Nephron (organoid): Measurements from ENCODE around the gene RAPGEFL1.
A peak's percentile ranks its signal among the peaks of the same experiment; 100 is the strongest.

Experiments used
- H3K27ac Mint-ChIP-seq, 3 experiments: 2 replicates each; pipeline ENCODE4 v1.8.0; 2020; ENCODE audit warnings: mixed read lengths in 3 of 3, mild to moderate bottlenecking in 2 of 3, moderate library complexity in 1 of 3
- H3K27me3 Mint-ChIP-seq: 2 replicates; pipeline ENCODE4 v1.8.0; 2021; ENCODE audit warnings: low read depth, mild to moderate bottlenecking, moderate library complexity, mixed read lengths
- H3K36me3 Mint-ChIP-seq: 2 replicates; pipeline ENCODE4 v1.8.0; 2020; ENCODE audit warnings: low read depth, mixed read lengths
- H3K4me1 Mint-ChIP-seq: 2 replicates; pipeline ENCODE4 v1.8.0; 2020; ENCODE audit warnings: mixed read lengths
- H3K4me3 Mint-ChIP-seq, 3 experiments: 2 replicates each; pipeline ENCODE4 v1.8.0; 2020; ENCODE audit warnings: mild to moderate bottlenecking in 3 of 3, mixed read lengths in 3 of 3, moderate library complexity in 2 of 3
- H3K9me3 Mint-ChIP-seq: 2 replicates; pipeline ENCODE4 v1.8.0; 2020; ENCODE audit warnings: mixed read lengths
- TF ChIP-seq, protein P1 (sequence below), 3 experiments: fragments of 200-600 bp; sonication (generic); IDR thresholded peaks; one replicate each; pipeline ENCODE4 v1.5.0; 2021; ENCODE audit warnings: antibody characterized with exemption in 3 of 3; ENCODE audit not compliant: unreplicated experiment in 3 of 3

RAPGEFL1 gene

DNA sequence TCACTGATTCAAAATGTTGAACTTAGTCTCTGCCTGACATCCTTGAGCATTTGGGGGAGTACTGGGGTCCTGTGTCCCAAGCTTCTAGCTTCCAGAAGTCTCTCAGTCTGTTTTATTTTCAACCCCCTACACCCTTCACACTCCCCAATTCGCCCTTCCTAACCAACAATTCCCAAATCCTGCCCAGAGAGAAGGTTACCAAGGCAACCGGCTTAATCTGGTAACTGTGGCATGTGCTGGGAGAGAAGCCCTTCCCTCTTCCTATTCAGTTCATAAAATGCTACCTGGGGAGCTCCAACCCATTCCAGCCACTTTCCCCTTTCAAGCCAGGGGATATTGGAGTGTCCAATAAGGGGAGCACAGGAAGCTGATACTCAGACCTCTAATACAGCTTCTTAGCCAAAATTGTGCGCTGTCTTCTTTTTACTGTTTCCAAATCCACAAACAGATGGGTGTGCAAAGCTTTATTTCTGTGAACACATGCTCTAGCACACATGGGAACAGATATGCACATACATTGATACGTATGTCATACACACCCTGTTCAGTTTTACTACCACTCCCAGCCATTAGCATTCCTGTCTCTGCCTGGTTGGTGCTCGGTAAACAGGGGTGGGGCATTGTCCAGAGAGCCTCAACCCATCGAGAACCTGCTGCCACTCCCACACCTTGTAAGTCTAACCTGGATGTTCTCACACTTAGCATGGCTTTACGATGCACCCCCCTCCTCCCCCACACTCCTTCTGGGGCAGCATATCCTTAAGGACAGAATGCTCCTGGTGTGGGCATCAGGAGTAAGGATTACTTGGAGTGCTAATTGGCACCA lies 1.1 kb upstream of the RAPGEFL1 start:
- Mint-ChIP-seq H3K9me3 (no peaks in the 10 kb centered on the region), H3K27ac (no peak overlapping the region), H3K36me3 (peaks cover 46% of the 10 kb centered on the region), H3K4me3 (peak overlapping the region; percentile 68 to 80 (median 76)), H3K4me1 (peaks cover 17% of the 10 kb centered on the region), H3K27me3 (peaks cover 5% of the 10 kb centered on the region)
- TF ChIP-seq, protein P1, sequence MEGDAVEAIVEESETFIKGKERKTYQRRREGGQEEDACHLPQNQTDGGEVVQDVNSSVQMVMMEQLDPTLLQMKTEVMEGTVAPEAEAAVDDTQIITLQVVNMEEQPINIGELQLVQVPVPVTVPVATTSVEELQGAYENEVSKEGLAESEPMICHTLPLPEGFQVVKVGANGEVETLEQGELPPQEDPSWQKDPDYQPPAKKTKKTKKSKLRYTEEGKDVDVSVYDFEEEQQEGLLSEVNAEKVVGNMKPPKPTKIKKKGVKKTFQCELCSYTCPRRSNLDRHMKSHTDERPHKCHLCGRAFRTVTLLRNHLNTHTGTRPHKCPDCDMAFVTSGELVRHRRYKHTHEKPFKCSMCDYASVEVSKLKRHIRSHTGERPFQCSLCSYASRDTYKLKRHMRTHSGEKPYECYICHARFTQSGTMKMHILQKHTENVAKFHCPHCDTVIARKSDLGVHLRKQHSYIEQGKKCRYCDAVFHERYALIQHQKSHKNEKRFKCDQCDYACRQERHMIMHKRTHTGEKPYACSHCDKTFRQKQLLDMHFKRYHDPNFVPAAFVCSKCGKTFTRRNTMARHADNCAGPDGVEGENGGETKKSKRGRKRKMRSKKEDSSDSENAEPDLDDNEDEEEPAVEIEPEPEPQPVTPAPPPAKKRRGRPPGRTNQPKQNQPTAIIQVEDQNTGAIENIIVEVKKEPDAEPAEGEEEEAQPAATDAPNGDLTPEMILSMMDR (IDR thresholded peaks at IDR 0.05; ENCODE audit: unreplicated experiment in 3 of 3): no peak

DNA sequence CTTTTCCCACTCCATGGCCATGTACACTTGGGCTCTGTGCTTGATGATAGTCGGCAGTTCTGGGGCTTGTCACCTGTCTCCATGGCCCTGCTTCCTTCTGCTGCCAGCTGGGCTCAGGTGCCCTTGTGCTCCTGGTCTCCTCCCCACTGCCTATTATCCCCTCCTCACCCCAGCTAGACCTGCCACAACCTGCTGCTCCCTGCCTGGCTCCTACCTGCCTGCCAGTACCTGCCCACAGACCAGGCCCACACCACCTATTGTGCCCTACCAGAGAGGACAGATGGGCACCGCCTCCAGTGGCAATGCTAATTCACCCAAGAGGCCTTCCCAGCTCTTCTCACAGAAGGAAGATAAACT lies 538 bp upstream of the RAPGEFL1 start:
- H3K4me3 Mint-ChIP-seq: peak overlapping the region; percentile 68 to 80 (median 76)
- peaks cover 40% of the 10 kb centered on the region for H3K36me3 Mint-ChIP-seq
- H3K27me3 Mint-ChIP-seq: peaks cover 5% of the 10 kb centered on the region
- no peaks in the 10 kb centered on the region for H3K9me3 Mint-ChIP-seq
- no peak overlapping the region for H3K27ac Mint-ChIP-seq
- H3K4me1 Mint-ChIP-seq: peaks cover 17% of the 10 kb centered on the region
- TF ChIP-seq, protein P1 (IDR thresholded peaks at IDR 0.05; ENCODE audit: unreplicated experiment in 3 of 3): no peak

DNA sequence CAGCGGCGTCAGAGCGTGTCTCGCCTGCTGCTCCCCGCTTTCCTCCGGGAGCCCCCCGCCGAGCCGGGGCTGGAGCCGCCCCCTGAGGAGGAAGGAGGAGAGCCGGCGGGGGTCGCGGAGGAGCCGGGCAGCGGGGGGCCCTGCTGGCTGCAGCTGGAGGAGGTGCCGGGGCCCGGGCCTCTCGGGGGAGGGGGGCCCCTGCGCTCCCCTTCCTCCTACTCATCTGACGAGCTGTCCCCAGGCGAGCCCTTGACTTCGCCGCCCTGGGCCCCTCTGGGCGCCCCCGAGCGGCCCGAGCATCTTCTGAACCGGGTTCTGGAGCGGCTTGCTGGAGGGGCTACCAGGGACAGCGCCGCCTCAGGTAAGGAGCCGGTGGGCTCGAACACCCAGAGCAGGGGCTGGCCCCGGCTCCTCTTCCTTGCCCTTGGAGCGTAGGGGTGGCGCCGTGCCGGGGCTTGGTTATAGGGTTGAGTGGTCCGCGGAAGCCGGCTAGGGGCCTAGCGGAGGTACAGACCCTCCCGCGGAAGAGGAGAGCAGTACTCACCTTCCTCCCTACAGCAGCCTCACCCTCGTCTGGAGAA lies 841 bp downstream of the RAPGEFL1 start:
- Mint-ChIP-seq H3K4me3 (peak overlapping the region; percentile 78 to 80 (median 78)), H3K36me3 (peaks cover 28% of the 10 kb centered on the region), H3K27me3 (peaks cover 5% of the 10 kb centered on the region), H3K27ac (no peak overlapping the region), H3K9me3 (no peaks in the 10 kb centered on the region), H3K4me1 (peaks cover 17% of the 10 kb centered on the region)
- TF ChIP-seq, protein P1 (IDR thresholded peaks at IDR 0.05; ENCODE audit: unreplicated experiment in 3 of 3): no peak

DNA sequence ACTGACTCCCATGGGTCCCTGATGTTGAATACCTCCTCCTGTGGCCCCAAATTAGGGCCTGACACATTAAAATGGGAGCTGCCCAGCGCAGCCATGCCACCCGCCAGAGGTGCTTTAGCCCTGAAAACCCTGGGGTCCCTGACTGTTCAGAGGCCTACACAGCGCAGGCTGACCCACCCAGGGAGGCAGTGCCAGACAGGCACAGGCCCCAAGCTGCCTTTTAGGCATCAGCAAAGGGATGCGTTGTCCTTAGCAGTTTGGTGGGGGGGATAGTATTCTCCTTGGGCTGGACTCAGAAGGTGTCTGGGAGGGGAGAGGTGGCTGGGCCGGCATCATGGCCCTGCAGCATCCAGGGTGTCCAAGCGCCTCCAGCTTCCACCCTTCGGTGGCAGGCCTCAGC lies 1.4 kb downstream of the RAPGEFL1 start:
- H3K27me3 Mint-ChIP-seq: peaks cover 5% of the 10 kb centered on the region
- peaks cover 17% of the 10 kb centered on the region for H3K4me1 Mint-ChIP-seq
- no peaks in the 10 kb centered on the region for H3K9me3 Mint-ChIP-seq
- TF ChIP-seq, protein P1 (IDR thresholded peaks at IDR 0.05; ENCODE audit: unreplicated experiment in 3 of 3): no peak
- H3K27ac Mint-ChIP-seq: no peak overlapping the region
- peaks cover 22% of the 10 kb centered on the region for H3K36me3 Mint-ChIP-seq
- peak overlapping the region; percentile 78 to 80 (median 78) for H3K4me3 Mint-ChIP-seq

DNA sequence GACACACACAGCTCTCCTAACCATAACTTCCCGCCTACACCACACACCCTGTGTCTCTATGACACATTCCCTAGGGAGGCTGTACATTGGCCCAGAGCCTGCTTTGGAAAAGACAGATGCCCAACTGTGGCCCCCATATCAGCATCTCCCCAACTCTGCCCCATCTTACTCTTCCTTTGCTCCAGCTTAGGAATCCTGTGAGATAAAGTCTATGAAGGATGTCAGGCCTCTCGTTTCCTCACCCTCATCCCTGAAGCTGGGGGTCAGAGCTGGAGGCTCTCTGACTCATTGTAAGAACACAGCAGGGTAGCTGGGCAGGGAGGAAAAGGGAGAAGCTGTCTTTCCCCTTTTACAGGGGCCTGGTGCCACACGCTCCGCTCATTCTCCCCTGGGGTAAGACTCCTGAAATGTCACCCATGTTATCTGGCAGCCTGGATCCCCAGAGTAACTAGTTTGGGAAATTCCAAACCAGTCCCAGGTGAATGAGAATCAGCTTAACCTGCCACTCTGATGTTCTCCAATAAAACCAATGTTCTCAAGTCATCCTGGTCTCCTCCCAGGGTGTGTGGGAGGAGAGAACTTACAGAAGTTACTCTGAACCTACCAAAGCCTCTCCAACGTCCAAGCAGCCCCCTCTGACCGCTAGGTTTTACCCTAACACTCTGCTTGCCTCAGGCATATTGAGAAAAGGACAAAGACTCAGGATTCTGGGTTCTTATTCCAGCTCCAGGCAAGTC lies 2.8 kb downstream of the RAPGEFL1 start:
- TF ChIP-seq, protein P1 (IDR thresholded peaks at IDR 0.05; ENCODE audit: unreplicated experiment in 3 of 3): no peak
- Mint-ChIP-seq H3K27me3 (peaks cover 5% of the 10 kb centered on the region), H3K36me3 (peaks cover 15% of the 10 kb centered on the region), H3K4me1 (peaks cover 17% of the 10 kb centered on the region), H3K4me3 (peak overlapping the region; percentile 55 to 84 (median 68)), H3K27ac (peak overlapping the region; percentile 9 to 71 (median 58)), H3K9me3 (no peaks in the 10 kb centered on the region)
